HuH-7 (cell line): ENCODE data around the gene EYS.
A peak's percentile ranks its signal among the peaks of the same experiment; 100 is the strongest.

ENCODE experiments used
- DNase-seq: peaks from one replicate; pipeline ENCODE4 v3.0.0; 2011; ENCODE audit warnings: low spot score

EYS gene

DNA sequence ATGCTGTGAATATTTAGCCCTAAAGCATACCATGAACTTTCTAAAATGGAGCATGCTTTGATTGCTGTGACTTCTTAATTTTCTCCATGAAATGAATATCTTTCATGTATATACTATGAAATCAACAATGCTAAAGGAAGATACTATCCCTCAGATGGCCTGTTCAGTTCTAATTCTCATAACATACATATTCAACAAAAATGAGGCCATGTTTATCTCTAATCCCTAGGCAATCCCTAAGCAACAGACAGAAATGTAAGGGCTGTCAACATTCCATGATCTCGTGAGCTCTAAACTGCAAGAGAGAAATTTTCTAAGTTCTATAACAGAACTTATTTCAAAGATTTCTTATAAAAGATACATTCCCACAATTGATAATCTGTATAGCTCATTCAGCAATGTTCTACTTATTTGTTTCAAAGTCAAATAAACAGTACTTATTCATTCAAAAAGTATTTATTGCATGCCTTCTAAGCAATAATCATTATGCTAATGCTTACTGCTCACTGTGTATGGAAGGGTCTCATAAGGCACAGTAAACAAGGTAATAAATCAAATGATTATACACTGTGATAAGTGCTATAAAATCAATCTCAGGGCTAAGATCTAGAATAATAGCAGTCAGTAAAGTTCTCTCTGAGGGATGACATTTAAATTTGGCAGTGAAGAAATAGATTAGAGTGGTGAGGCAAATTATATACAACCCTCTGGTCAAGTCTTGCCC lies 1578.6 kb downstream of the EYS start:
- DNase-seq = no peak

GRCh38 chr6:64123761-64124633 lies 1583.0 kb downstream of the EYS start:
- DNase-seq = no peak

GRCh38 chr6:64122712-64123375 lies 1584.2 kb downstream of the EYS start:
- no peak for DNase-seq

GRCh38 chr6:64121011-64121565 lies 1585.9 kb downstream of the EYS start:
- no peak for DNase-seq

DNA sequence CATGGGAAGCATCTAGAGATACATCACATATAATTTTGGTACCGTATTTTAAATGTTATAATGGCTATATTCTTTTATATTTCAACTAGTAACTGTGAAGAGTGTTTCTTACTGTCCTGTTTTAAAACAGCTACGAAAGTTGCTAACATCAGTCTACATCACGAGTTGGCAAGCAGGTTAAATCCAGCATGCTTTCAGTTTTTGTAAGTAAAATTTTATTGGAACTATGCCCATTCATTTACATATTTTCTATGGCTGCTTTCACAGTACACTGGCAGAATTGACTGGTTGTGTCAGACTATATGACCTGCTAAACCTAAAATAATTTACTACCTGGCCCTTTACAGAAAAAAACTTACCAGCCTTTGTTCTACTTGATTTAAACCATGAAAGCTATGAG lies 1593.3 kb downstream of the EYS start:
- no peak for DNase-seq

DNA sequence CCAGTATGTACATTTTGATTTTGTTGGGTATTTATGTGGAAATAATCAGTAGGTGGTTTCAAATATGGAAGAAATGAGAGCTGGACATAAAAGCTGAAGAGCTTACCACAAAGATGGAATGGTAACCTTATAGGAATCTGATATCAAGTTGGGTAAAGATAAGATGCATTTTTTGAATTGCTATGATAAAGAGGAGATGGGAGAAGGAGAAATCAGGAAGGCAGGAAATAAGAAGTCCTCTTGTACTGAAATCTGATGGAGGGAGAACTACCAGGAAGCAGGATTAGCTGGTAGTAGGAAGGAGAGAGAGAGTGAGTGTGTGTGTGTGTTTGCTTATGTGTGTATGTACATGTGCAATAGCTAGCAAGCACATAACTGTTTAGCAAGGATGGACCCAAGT lies 1603.0 kb downstream of the EYS start:
- no peak for DNase-seq

DNA sequence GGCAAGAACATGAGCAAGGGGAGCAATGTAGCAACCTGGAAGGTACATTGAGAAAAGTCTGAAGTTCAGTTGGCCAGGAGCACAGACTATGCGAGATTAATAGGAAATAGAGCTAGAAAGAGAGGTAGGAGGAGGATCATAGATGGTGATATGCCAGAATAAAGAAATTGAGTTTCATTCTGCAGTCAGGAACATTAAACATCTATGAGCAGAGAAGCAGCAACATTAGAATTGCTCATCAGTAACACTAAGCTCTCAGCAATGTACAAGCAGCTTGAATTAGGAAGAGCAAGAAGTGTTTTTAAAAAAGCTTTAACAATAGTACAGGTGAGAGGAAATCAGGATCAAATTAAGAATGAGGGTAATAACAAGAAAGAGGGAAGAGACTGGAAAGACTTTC lies 1603.5 kb downstream of the EYS start:
- DNase-seq = no peak

- no peak for DNase-seq
These were observed 1606.2 kb downstream of the EYS start for GRCh38 chr6:64100702-64101303.

GRCh38 chr6:64090352-64090751 lies 1616.7 kb downstream of the EYS start:
- no peak for DNase-seq

DNA sequence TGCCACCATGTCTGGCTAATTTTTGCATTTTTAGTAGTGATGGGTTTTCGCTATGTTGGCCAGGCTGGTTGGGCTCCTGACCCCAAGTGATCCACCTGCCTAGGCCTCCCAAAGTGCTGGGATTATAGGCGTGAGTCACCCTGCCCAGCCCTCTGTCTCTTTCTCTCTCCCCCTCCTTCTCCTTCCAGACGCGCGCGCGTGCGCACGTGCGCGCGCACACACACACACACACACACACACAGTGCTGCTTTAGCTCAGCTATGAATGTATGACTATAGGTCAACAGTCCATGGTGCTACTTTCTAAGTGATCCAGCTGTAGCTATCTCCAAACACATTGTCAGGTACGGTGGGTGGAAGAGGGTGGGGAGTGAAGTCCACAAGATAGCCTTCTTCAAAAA lies 1621.9 kb downstream of the EYS start:
- no peak for DNase-seq

DNA sequence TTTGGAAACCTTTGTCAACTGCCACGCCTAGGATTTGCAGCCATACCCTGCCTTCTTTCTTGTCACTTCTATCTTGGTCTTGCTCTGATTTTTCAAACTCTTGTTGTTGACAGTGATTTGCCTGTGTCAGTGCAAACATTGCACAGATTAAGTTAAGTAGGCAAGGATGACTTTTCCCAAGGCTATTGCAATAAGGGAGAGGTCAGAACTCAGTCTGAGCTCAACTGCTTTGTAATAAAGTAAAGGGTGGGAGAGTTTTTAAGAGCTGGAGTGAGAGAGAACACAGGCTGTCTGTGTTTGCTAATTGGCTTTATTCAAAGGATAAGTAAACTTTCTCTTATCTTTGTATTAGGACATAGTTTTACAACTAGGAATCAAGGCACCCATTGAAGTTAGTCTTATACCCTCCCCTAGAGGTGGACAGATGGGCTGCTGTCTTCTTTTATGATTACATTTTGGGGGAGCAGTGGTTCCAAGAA lies 1622.8 kb downstream of the EYS start:
- peak; percentile 76 for DNase-seq

- no peak for DNase-seq
These were observed 1623.8 kb downstream of the EYS start for GRCh38 chr6:64083261-64083660.

DNA sequence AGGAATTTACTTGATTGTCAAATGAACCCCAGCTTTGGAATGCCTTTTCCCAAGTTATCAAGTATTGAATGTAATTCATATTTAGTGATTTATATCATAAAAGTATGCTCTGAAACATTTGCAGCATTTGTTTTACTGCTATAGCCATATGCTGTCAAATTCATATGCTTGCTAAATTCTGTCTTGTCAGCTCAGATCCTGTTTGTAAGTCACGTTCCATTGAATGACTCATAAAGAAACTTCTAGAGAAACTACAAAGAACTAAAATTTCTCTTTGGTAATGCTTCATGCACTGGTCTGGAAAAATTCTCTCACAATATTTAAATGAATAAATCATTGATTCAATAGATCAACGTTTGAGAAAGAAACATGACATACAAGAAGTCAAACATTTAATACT lies 1625.6 kb downstream of the EYS start:
- no peak for DNase-seq

GRCh38 chr6:64074981-64075380 lies 1632.0 kb downstream of the EYS start:
- no peak for DNase-seq

DNA sequence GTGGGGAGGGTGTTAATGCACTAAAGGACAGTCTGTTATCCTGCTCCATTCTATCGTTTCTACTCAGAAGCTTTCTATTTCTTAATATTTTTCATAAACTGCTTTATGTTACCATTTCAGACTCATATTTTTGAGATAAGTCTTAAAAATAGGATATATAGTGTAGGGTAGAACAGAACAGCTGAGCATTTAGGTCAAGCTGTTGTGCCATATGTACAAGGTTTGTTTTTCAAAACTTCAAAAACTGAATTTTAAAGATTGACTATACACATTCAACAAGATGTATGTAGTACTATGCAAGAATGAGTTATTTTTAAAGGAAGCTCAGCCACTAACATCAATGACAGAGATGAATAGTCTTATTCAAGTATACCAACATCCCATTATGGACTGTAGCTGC lies 1634.3 kb downstream of the EYS start:
- no peak for DNase-seq

DNA sequence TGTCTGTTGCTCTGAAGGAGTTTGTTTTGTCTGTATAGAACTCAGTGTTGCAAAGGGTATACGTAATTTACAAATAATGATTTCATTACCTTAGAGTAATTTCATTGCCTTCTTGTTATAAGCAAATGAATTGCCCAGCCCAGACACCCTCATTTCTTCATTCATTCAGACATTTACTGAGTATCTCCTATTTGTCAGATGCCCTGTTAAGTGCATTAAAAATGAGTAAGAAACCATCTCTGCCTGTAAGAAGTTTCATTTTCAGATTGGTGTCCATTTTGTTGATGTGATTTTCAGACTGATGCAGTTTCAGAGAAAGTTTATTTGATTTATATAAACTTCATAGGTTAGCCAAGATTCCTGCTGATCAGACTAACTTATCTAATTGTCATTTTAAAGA lies 1642.1 kb downstream of the EYS start:
- no peak for DNase-seq

- no peak for DNase-seq
These were observed 1643.9 kb downstream of the EYS start for GRCh38 chr6:64062960-64063683.

DNA sequence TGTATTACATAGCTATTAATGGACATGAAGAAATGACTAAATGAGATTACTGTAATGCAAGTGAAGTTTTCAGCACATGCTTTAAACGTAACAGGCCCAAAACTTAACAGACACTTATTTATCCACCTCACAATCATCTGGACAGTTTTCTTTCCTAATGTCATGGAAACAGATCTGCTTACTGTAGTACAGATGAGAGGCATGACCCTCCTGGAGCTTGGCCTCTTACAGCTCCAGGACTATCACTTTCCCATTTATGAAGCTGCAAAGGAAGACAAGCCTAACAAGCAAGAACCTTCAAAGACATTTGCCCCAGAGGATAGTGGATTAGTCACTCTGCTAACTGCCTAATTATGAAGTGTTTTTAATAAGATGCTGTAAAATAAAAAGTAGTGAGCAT lies 1652.2 kb downstream of the EYS start:
- no peak for DNase-seq

GRCh38 chr6:64050590-64050989 lies 1656.4 kb downstream of the EYS start:
- no peak for DNase-seq

GRCh38 chr6:64049736-64050135 lies 1657.3 kb downstream of the EYS start:
- no peak for DNase-seq

DNA sequence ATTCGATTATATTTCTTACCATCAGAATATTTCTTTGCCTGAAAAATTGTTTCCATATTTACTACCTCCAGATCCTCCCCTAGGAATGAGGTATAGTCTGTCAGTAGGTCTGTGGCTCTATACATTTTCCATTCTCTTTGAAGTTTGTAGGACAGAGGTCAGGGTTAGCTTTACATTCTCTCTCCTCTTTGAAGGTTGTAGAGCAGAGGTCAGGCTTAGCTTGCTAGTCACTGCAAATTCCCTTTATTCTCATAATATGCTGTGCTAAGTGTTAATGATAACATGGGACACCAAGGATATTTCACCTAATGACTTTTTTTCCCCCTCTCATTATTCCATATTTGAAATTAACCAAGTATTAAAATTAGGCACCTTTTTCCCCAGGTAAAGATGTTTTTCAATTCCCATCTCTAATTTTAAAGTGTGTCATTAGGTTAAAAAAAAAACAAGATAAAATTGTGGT lies 1660.2 kb downstream of the EYS start:
- DNase-seq = no peak
